ENCODE measurements around the gene TTC16. TPM values are rescaled to one million over a fixed set of nuclear protein-coding genes. Genes with fewer than 3 reads are reported as not detected.
"Not testable (repeated sequence)": the region's sequence is repeated elsewhere in the genome, so short reads cannot be mapped to it uniquely, and the experiment has no call there.

TTC16 gene
- total RNA-seq, 1 donor from 2014 or later: not detected

GRCh38 chr9:127780126-127780885 lies 64.4 kb downstream of the TTC16 start:
- H3K36me3 ChIP-seq (ENCODE audit: control insufficient read depth, insufficient read depth, low read length): no peaks in the 10 kb centered on the region
- no peak for TF ChIP-seq CTCF (IDR thresholded peaks at IDR 0.05; ENCODE audit: insufficient read depth, low read length, severe bottlenecking)
- H3K27me3 ChIP-seq (ENCODE audit: control insufficient read depth, insufficient read depth, low read length): no peaks in the 10 kb centered on the region
- FAIRE-seq (no peak), DNase-seq (ENCODE audit: low read depth) (no peak)
- no peak overlapping the region for H3K4me3 ChIP-seq (ENCODE audit: low read depth, low read length)

- not testable (repeated sequence) for H3K36me3 ChIP-seq (ENCODE audit: control insufficient read depth, insufficient read depth, low read length)
These were observed 65.0 kb downstream of the TTC16 start for GRCh38 chr9:127780909-127781308.

More at GRCh38 chr9:127780909-127781308, 65.0 kb downstream of the TTC16 start:
- DNase-seq (ENCODE audit: low read depth); H3K4me3 ChIP-seq (ENCODE audit: low read depth, low read length); FAIRE-seq; H3K27me3 ChIP-seq (ENCODE audit: control insufficient read depth, insufficient read depth, low read length): not testable (repeated sequence)

Other genes with a start within 250 kb of the TTC16 start
- gene STXBP1, start 103.8 kb upstream of the TTC16 start, total RNA-seq: 7.9 and 17.1 TPM in 2 replicates
- under 0.01 TPM in 1 of 2 replicates, not detected in the other for gene CFAP157, start 9.1 kb upstream of the TTC16 start, total RNA-seq
- 26.6 and 58.9 TPM in 2 replicates for gene PTRH1, start 416 bp upstream of the TTC16 start, total RNA-seq
- 1.8 and 4.6 TPM in 2 replicates for gene TOR2A, start 19.2 kb downstream of the TTC16 start, total RNA-seq
- gene SH2D3C, start 62.6 kb downstream of the TTC16 start, total RNA-seq: 0.26 TPM in 1 of 2 replicates, not detected in the other
- 78.5 and 81.7 TPM in 2 replicates for gene CDK9, start 70.0 kb downstream of the TTC16 start, total RNA-seq
- 46.9 and 70.0 TPM in 2 replicates for gene FPGS, start 86.8 kb downstream of the TTC16 start, total RNA-seq
- 0.13 and 2.4 TPM in 2 replicates for gene ENG, start 138.6 kb downstream of the TTC16 start, total RNA-seq
- 19.0 and 54.0 TPM in 2 replicates for gene AK1, start 161.6 kb downstream of the TTC16 start, total RNA-seq
- 18.2 and 18.4 TPM in 2 replicates for gene ST6GALNAC6, start 183.5 kb downstream of the TTC16 start, total RNA-seq
- 21.3 and 21.8 TPM in 2 replicates for gene ST6GALNAC4, start 201.0 kb downstream of the TTC16 start, total RNA-seq
- 2.1 and 5.1 TPM in 2 replicates for gene PIP5KL1, start 214.7 kb downstream of the TTC16 start, total RNA-seq
- 11.8 and 17.4 TPM in 2 replicates for gene DPM2, start 221.8 kb downstream of the TTC16 start, total RNA-seq